BJ (cell line): Measurements from ENCODE around the gene USP48. TPM values are rescaled to one million over a fixed set of nuclear protein-coding genes. Genes with fewer than 3 reads are reported as not detected.

Experiments
- CTCF ChIA-PET: fragments of 350-600 bp; formaldehyde crosslinking; extraction: SDS; loops from one replicate; lab custom pipeline; 2021; ENCODE audit warnings: antibody characterized with exemption, inconsistent platforms; lab: Yijun Ruan, JAX
- POLR2A ChIA-PET: fragments of 300-600 bp; sonication (Branson Sonifier 250); formaldehyde crosslinking; extraction: SDS; loops from one replicate; lab custom pipeline; 2021; ENCODE audit warnings: antibody characterized with exemption; lab: Charles Lee
- DNase-seq: peaks from one replicate; pipeline ENCODE4 v3.0.0-alpha.2; 2011; ENCODE audit warnings: low read depth
- H3K27me3 ChIP-seq: 2 replicates; pipeline ENCODE4 v1.6.0; 2011; ENCODE audit warnings: low read length; ENCODE audit not compliant: control insufficient read depth, insufficient read depth
- H3K36me3 ChIP-seq: 2 replicates; pipeline ENCODE4 v1.5.1; 2011; ENCODE audit warnings: low read length; ENCODE audit not compliant: control insufficient read depth, insufficient read depth
- H3K4me3 ChIP-seq: 2 replicates; pipeline ENCODE4 v1.5.1; 2011; ENCODE audit warnings: low read depth, mild to moderate bottlenecking, control low read depth, low read length
- polyA plus RNA-seq: library from polyadenylated mRNA; depleted of rRNA; stranded (reverse); fragments of >200 nt; gene quantifications from 2 replicates; pipeline ENCODE4 v1.2.3, GENCODE V29; 2011
- TF ChIP-seq, protein P1 (sequence below): IDR thresholded peaks from 2 replicates; pipeline ENCODE4 v1.5.1; 2011; ENCODE audit warnings: low read depth, mild to moderate bottlenecking, control low read depth, inconsistent platforms, low read length, moderate library complexity; ENCODE audit not compliant: insufficient read depth

Gene USP48
- polyA plus RNA-seq, 1 experiment, result 10.8 TPM

DNA sequence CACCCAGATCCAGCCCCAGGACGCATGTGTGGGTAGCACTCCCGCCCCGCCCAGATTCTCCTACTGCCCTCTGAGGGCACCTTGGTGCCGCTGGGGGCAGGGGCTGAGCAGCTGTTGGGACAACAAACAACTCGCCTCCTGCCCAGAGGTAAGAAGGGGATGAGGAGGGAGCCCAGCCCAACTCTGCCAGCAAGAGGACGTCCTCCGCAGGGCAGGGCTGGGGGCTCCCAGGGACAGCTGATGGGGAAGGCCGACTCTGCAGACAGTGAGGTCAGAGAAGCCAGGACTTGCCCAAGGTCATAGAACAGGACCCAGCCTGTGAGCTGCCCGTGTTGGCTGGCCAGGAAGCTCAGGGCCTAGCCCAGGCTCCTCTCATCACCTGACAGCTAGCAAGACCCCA, 132.5 kb downstream of the USP48 start:
- Histone ChIP-seq H3K36me3 (no peaks in the 10 kb centered on the region), H3K27me3 (peaks cover 20% of the 10 kb centered on the region), H3K4me3 (no peak overlapping the region)
- TF ChIP-seq, protein P1, sequence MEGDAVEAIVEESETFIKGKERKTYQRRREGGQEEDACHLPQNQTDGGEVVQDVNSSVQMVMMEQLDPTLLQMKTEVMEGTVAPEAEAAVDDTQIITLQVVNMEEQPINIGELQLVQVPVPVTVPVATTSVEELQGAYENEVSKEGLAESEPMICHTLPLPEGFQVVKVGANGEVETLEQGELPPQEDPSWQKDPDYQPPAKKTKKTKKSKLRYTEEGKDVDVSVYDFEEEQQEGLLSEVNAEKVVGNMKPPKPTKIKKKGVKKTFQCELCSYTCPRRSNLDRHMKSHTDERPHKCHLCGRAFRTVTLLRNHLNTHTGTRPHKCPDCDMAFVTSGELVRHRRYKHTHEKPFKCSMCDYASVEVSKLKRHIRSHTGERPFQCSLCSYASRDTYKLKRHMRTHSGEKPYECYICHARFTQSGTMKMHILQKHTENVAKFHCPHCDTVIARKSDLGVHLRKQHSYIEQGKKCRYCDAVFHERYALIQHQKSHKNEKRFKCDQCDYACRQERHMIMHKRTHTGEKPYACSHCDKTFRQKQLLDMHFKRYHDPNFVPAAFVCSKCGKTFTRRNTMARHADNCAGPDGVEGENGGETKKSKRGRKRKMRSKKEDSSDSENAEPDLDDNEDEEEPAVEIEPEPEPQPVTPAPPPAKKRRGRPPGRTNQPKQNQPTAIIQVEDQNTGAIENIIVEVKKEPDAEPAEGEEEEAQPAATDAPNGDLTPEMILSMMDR, result no peak
- no peak for DNase-seq
- POLR2A ChIA-PET, result no interaction called here
- CTCF ChIA-PET, result interaction anchor here (0.9 to 1.0 kb wide), 2 partner anchors 8 to 9 kb away, joined by 3 to 4 read pairs; no protein-coding TSS in a partner anchor

DNA sequence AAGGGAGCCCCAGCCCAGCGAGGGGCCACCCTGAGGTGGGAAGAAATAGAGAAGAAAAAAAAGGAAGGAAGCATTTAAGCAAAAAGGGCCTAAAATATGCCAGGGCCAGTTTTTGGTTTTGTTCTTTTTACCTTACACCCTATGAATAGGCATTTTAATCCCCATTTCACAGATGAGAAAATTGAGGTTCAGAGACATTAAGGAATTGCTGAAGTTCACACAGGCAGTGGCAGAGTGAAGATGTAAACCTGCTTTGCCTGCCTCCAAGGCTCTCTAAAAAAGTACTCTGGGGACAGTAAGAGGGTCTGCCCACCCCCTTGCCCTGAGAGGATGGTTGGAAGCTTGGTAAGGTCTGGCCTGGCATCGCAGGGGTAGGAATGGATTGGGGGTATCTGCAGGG, 133.6 kb downstream of the USP48 start:
- Histone ChIP-seq H3K27me3 (peaks cover 20% of the 10 kb centered on the region), H3K4me3 (no peak overlapping the region), H3K36me3 (no peaks in the 10 kb centered on the region)
- TF ChIP-seq, protein P1, result no peak
- POLR2A ChIA-PET, result no interaction called here
- DNase-seq, result no peak
- CTCF ChIA-PET, result interaction anchor here (1.4 kb wide), 1 partner anchor 11 kb away, joined by 3 read pairs; no protein-coding TSS in a partner anchor

DNA sequence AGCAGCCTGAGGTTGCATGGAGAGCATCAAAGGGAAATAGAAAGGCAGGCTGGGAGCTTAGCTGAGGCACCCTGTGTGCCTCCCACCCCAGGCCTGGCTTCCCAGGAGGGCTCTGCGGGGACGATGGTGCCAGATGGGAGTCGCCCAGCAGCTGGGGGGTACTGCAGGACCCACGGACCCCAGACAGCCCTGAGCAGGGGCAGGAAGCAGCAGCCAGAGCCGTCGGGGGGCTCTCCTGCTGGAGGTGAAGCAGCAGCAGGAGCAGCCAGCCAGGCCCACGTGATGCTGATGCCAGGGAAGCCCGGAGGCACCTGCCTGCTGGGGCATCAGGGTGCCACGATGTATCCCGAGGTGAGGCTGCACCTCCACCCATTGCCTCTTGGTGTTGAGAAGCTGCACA, 134.2 kb downstream of the USP48 start:
- CTCF ChIA-PET, result interaction anchor here (1.4 kb wide), 1 partner anchor 12 kb away, joined by 3 read pairs; no protein-coding TSS in a partner anchor
- H3K27me3 ChIP-seq, result peaks cover 20% of the 10 kb centered on the region
- H3K4me3 ChIP-seq, result no peak overlapping the region
- POLR2A ChIA-PET, result no interaction called here
- no peak for DNase-seq
- no peaks in the 10 kb centered on the region for H3K36me3 ChIP-seq
- TF ChIP-seq, protein P1, result no peak

DNA sequence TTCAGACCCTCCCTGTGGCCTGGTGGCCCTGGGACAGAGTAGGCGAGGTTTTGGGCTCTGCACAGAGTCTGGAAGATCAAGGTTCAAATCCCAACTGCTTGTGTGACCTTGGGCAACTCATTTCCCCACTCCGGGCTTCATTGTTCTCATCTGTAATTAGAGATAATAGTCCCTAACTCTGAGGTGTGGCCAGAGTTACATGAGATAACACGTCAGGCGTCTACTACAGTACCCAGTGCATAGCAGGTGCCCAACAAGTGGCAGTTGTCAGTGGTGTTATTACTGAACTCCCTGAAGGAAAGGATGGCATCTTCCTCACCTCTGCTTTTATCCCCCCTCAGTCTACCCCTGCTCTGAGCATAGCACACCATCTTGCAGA, 134.6 kb downstream of the USP48 start:
- TF ChIP-seq, protein P1, result no peak
- Histone ChIP-seq H3K27me3 (peaks cover 20% of the 10 kb centered on the region), H3K36me3 (no peaks in the 10 kb centered on the region), H3K4me3 (no peak overlapping the region)
- CTCF ChIA-PET, result interaction anchor here (1.4 to 2.3 kb wide), 2 partner anchors 11 to 12 kb away, joined by 3 to 17 read pairs; no protein-coding TSS in a partner anchor
- no peak for DNase-seq
- POLR2A ChIA-PET, result no interaction called here

DNA sequence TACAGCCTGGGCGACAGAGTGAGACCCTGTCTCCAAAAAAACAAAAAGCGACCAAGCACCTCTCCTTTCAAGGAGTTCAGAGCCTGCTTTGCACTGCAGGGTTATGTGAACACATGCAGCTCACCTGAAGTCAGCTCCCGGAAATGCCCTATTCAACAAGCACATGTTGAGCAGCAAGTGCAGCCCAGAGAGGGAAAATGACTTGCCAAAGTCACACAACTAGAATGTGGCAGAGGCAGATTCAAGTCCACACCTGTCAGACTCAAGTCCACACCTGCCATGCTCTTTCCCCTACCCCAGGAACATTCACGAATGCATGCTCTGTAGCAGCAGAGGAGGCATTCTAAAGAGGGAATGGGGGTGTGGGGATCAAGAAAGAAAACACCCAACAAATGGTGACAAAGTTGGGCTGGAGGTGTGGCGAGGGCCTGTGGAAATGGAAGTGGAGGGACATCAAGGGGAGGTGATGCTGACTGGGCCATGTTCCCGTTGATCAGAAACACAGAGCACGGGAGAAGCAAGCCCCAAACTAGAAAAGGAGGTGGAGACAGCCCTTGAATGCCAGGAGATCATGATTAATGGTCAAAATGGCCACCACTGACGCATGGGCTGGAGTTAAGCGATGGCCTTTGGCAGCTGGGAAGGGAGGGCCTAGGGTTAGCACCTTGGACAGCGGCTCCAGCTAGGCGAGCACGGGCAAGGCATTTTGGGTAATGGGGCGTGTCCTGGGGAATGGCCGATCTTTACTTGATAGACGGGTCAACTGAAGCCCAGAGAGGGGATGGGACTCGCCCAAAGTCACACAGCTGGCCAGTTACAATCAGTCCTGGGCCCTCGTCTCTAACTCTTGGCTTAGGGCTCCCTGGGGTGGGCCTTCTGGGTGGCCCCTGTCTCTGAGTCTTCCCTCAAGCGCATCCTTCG, 135.3 kb downstream of the USP48 start:
- DNase-seq, result no peak
- TF ChIP-seq, protein P1, result no peak
- no peaks in the 10 kb centered on the region for H3K36me3 ChIP-seq
- H3K27me3 ChIP-seq, result peaks cover 17% of the 10 kb centered on the region
- POLR2A ChIA-PET, result no interaction called here
- H3K4me3 ChIP-seq, result no peak overlapping the region
- CTCF ChIA-PET, result interaction anchor here (0.6 to 2.3 kb wide), 4 partner anchors 12 to 427 kb away, joined by 3 to 17 read pairs (median 4); no protein-coding TSS in a partner anchor
